ENCODE data around the gene DLGAP1.

DLGAP1 gene

GRCh38 chr18:3885209-3885792 lies 569.8 kb downstream of the DLGAP1 start:
- Mint-ChIP-seq H3K27me3 (no peaks in the 10 kb centered on the region), H3K36me3 (ENCODE audit: low read depth) (peaks cover 6% of the 10 kb centered on the region), H3K27ac (no peak overlapping the region), H3K9me3 (no peaks in the 10 kb centered on the region), H3K4me1 (ENCODE audit: low read depth) (peaks cover 29% of the 10 kb centered on the region), H3K4me3 (no peak overlapping the region)
- intact Hi-C loops (cut with micrococcal nuclease), result no loop called here

DNA sequence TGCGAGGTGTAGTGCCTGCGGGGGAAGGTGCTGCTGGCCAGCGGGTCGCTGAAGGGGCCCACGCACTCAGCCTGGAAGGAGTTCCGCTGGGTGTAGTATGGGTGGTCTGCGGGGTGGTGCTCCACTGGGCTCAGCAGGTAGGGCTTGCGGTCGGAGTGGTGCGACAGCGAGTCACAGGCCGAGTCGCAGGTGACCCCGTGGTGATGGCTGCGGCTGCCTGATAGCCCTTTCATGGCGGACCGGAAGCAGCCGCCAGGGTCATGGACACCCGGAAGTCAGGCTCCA lies 575.3 kb downstream of the DLGAP1 start:
- no peaks in the 10 kb centered on the region for H3K9me3 Mint-ChIP-seq
- H3K27me3 Mint-ChIP-seq, result no peaks in the 10 kb centered on the region
- H3K36me3 Mint-ChIP-seq (ENCODE audit: low read depth), result no peaks in the 10 kb centered on the region
- H3K4me3 Mint-ChIP-seq, result no peak overlapping the region
- H3K27ac Mint-ChIP-seq, result peak overlapping the region; percentile 89
- intact Hi-C loops (cut with micrococcal nuclease), result loop anchor here (10.0 kb wide), 3 partner anchors 205 to 425 kb away; partner anchors contain the start of gene TGIF1
- peaks cover 60% of the 10 kb centered on the region for H3K4me1 Mint-ChIP-seq (ENCODE audit: low read depth)

- H3K9me3 Mint-ChIP-seq, result no peaks in the 10 kb centered on the region
- no peaks in the 10 kb centered on the region for H3K27me3 Mint-ChIP-seq
- H3K4me1 Mint-ChIP-seq (ENCODE audit: low read depth), result peaks cover 64% of the 10 kb centered on the region
- intact Hi-C loops (cut with micrococcal nuclease), result loop anchor here (10.0 kb wide), 3 partner anchors 204 to 424 kb away; partner anchors contain the start of gene TGIF1
- no peak overlapping the region for H3K4me3 Mint-ChIP-seq
- peak overlapping the region; percentile 89 for H3K27ac Mint-ChIP-seq
- no peaks in the 10 kb centered on the region for H3K36me3 Mint-ChIP-seq (ENCODE audit: low read depth)
Observed at GRCh38 chr18:3879114-3879835, 575.8 kb downstream of the DLGAP1 start.

DNA sequence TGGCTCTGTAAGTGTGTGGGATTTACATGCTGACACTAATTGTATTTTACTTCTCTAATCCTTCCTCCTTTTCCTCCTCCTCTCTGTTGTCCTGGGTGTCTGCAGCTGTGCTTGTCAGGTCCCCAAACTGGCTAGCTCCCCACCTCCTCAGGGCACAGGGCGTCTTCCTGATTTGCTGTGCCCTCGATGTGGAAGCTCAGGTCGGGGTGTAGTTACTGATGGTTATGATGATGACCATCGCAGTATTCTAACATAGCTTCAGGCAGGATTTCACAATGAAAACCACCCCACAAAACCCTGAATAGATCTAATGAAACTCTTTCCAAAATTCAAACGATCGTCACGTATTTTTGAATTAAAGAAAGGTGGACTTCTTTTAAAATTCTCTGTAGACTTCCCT lies 576.7 kb downstream of the DLGAP1 start:
- Mint-ChIP-seq H3K36me3 (ENCODE audit: low read depth) (no peaks in the 10 kb centered on the region), H3K27me3 (no peaks in the 10 kb centered on the region), H3K9me3 (no peaks in the 10 kb centered on the region), H3K4me1 (ENCODE audit: low read depth) (peaks cover 73% of the 10 kb centered on the region), H3K4me3 (peak overlapping the region; percentile 73), H3K27ac (peak overlapping the region; percentile 89)
- intact Hi-C loops (cut with micrococcal nuclease), result loop anchor here (10.0 kb wide), 3 partner anchors 204 to 424 kb away; partner anchors contain the start of gene TGIF1

DNA sequence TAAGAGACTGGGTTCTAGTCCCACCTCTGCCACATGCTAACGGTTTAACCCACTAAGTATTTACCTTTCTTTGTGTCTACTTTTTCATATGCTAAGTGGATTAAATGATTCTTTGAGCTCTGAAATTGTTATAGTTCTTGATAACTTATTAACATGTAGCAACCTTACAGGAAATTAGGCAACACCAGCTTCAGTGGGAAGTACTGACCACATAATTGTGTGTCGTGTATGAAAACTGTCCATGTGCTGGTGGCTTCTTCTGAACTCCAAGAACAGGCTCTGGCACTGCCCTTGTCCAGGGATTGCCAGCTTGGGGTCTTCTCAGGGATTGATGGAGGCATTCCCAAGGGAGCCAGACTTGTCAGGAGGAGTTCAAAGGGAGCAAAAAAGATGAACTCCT lies 577.4 kb downstream of the DLGAP1 start:
- H3K27me3 Mint-ChIP-seq, result no peaks in the 10 kb centered on the region
- intact Hi-C loops (cut with micrococcal nuclease), result loop anchor here (10.0 kb wide), 3 partner anchors 203 to 423 kb away; partner anchors contain the start of gene TGIF1
- H3K4me1 Mint-ChIP-seq (ENCODE audit: low read depth), result peaks cover 80% of the 10 kb centered on the region
- H3K4me3 Mint-ChIP-seq, result peak overlapping the region; percentile 73
- H3K9me3 Mint-ChIP-seq, result no peaks in the 10 kb centered on the region
- H3K27ac Mint-ChIP-seq, result peak overlapping the region; percentile 89
- no peaks in the 10 kb centered on the region for H3K36me3 Mint-ChIP-seq (ENCODE audit: low read depth)

- H3K4me1 Mint-ChIP-seq (ENCODE audit: low read depth), result peaks cover 76% of the 10 kb centered on the region
- no peak overlapping the region for H3K4me3 Mint-ChIP-seq
- no peaks in the 10 kb centered on the region for H3K27me3 Mint-ChIP-seq
- peak overlapping the region; percentile 68 for H3K27ac Mint-ChIP-seq
- intact Hi-C loops (cut with micrococcal nuclease), result loop anchor here (10.0 kb wide), 3 partner anchors 201 to 421 kb away; partner anchors contain the start of gene TGIF1
- H3K9me3 Mint-ChIP-seq, result no peaks in the 10 kb centered on the region
- H3K36me3 Mint-ChIP-seq (ENCODE audit: low read depth), result no peaks in the 10 kb centered on the region
Observed at GRCh38 chr18:3875961-3876360, 579.1 kb downstream of the DLGAP1 start.

DNA sequence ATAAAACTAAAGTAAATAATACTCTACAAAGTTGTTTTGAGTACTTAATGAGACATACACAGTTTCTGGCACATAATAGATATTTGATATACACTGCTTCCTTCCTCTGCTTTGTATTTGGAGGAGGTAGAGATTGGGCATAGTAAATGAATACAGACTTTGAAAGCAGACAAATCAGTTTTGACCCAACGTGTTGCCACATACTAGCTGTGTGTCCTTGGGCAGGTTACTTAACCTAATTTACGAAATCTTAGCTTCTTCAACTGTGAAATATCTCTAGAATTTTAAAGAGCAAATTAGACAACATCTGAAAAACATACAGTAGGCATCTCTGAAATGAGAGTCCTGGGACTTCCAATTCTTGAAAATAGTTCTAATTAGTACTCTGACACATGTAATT lies 579.7 kb downstream of the DLGAP1 start:
- Mint-ChIP-seq H3K27ac (no peak overlapping the region), H3K27me3 (no peaks in the 10 kb centered on the region), H3K36me3 (ENCODE audit: low read depth) (no peaks in the 10 kb centered on the region), H3K9me3 (no peaks in the 10 kb centered on the region), H3K4me1 (ENCODE audit: low read depth) (peaks cover 72% of the 10 kb centered on the region), H3K4me3 (no peak overlapping the region)
- intact Hi-C loops (cut with micrococcal nuclease), result loop anchor here (10.0 kb wide), 3 partner anchors 201 to 421 kb away; partner anchors contain the start of gene TGIF1

DNA sequence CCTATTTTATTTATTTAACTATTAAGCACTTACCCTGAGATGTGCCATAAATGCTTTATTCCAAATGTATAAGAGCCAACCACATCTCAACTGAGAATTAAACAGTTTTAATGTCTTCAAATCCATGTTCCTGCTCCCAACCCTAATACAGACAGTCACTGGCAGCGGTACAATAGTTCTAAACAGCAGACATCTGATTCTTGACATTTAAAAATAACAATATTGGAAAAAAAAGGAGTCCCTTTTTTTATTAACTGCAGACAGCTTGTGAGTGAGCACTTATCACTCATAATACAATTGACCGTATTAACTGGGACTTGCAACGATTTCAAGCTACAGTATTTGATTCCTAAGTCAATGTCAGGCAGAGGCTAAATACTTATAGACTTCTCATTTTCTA lies 580.5 kb downstream of the DLGAP1 start:
- Mint-ChIP-seq H3K9me3 (no peaks in the 10 kb centered on the region), H3K36me3 (ENCODE audit: low read depth) (no peaks in the 10 kb centered on the region), H3K4me1 (ENCODE audit: low read depth) (peaks cover 64% of the 10 kb centered on the region), H3K27me3 (no peaks in the 10 kb centered on the region), H3K27ac (peak overlapping the region; percentile 38), H3K4me3 (no peak overlapping the region)
- intact Hi-C loops (cut with micrococcal nuclease), result loop anchor here (5.0 to 10.0 kb wide), 5 partner anchors 123 to 592 kb away; partner anchors contain the start of gene TGIF1

DNA sequence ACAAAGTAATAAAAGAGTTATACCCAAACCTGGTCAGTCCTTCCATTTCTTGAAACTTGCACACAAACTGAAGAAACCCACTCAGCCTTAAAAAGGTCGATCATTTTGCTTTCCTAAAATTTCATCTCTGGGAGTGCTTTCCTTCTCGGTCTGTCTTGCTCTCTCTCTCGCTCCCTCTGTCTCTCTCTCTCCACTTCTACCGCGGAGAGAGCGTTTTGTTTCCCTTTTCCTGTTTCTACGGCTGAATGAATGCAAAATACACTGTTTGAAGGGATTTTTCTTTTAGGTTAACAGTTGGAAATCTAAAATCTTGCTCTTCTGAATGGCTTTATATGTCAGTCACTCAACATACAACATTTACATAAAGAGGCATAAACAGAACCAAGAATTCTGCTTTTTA lies 581.0 kb downstream of the DLGAP1 start:
- Mint-ChIP-seq H3K27ac (peak overlapping the region; percentile 38), H3K36me3 (ENCODE audit: low read depth) (no peaks in the 10 kb centered on the region), H3K27me3 (no peaks in the 10 kb centered on the region), H3K9me3 (no peaks in the 10 kb centered on the region), H3K4me1 (ENCODE audit: low read depth) (peaks cover 60% of the 10 kb centered on the region), H3K4me3 (peak overlapping the region; percentile 35)
- intact Hi-C loops (cut with micrococcal nuclease), result loop anchor here (5.0 to 10.0 kb wide), 5 partner anchors 123 to 592 kb away; partner anchors contain the start of gene TGIF1

- H3K4me1 Mint-ChIP-seq (ENCODE audit: low read depth), result peaks cover 55% of the 10 kb centered on the region
- peak overlapping the region; percentile 38 for H3K27ac Mint-ChIP-seq
- no peaks in the 10 kb centered on the region for H3K27me3 Mint-ChIP-seq
- H3K9me3 Mint-ChIP-seq, result no peaks in the 10 kb centered on the region
- intact Hi-C loops (cut with micrococcal nuclease), result loop anchor here (5.0 to 10.0 kb wide), 5 partner anchors 124 to 591 kb away; partner anchors contain the start of gene TGIF1
- no peak overlapping the region for H3K4me3 Mint-ChIP-seq
- H3K36me3 Mint-ChIP-seq (ENCODE audit: low read depth), result no peaks in the 10 kb centered on the region
Observed at GRCh38 chr18:3873698-3874097, 581.4 kb downstream of the DLGAP1 start.

DNA sequence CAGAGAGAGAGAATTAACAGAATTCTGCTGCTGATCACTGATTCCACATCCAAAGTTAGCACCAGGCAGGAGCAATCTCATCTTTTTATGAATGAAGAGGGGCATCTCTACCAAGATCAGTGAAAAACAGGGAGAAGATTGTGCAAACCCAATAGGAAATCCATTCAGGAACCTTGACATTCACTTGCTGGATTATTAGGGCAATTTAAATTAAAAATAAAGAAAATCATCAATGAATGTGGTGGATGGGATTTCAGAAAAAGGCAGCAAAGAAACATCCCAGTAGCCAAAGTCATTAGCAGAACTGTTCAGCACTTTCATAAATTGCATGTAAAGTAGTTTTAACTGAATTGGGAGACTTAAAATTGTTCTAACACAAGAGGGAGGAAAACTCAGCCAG lies 581.9 kb downstream of the DLGAP1 start:
- Mint-ChIP-seq H3K9me3 (no peaks in the 10 kb centered on the region), H3K27me3 (no peaks in the 10 kb centered on the region), H3K36me3 (ENCODE audit: low read depth) (no peaks in the 10 kb centered on the region), H3K4me1 (ENCODE audit: low read depth) (peaks cover 51% of the 10 kb centered on the region), H3K27ac (peak overlapping the region; percentile 32), H3K4me3 (no peak overlapping the region)
- intact Hi-C loops (cut with micrococcal nuclease), result loop anchor here (5.0 to 10.0 kb wide), 5 partner anchors 124 to 591 kb away; partner anchors contain the start of gene TGIF1

GRCh38 chr18:3872641-3873040 lies 582.5 kb downstream of the DLGAP1 start:
- Mint-ChIP-seq H3K27me3 (no peaks in the 10 kb centered on the region), H3K27ac (peak overlapping the region; percentile 32), H3K4me1 (ENCODE audit: low read depth) (peaks cover 45% of the 10 kb centered on the region), H3K9me3 (no peaks in the 10 kb centered on the region), H3K36me3 (ENCODE audit: low read depth) (no peaks in the 10 kb centered on the region), H3K4me3 (no peak overlapping the region)
- intact Hi-C loops (cut with micrococcal nuclease), result loop anchor here (5.0 to 10.0 kb wide), 5 partner anchors 125 to 590 kb away; partner anchors contain the start of gene TGIF1

GRCh38 chr18:3871687-3872086 lies 583.4 kb downstream of the DLGAP1 start:
- Mint-ChIP-seq H3K4me1 (ENCODE audit: low read depth) (peaks cover 45% of the 10 kb centered on the region), H3K9me3 (no peaks in the 10 kb centered on the region), H3K36me3 (ENCODE audit: low read depth) (no peaks in the 10 kb centered on the region), H3K27ac (no peak overlapping the region), H3K4me3 (no peak overlapping the region), H3K27me3 (no peaks in the 10 kb centered on the region)
- intact Hi-C loops (cut with micrococcal nuclease), result loop anchor here (2.0 to 10.0 kb wide), 6 partner anchors 101 to 589 kb away; partner anchors contain the start of gene TGIF1

GRCh38 chr18:3870914-3871313 lies 584.2 kb downstream of the DLGAP1 start:
- no peaks in the 10 kb centered on the region for H3K27me3 Mint-ChIP-seq
- H3K4me3 Mint-ChIP-seq, result no peak overlapping the region
- H3K4me1 Mint-ChIP-seq (ENCODE audit: low read depth), result peaks cover 37% of the 10 kb centered on the region
- no peak overlapping the region for H3K27ac Mint-ChIP-seq
- no peaks in the 10 kb centered on the region for H3K9me3 Mint-ChIP-seq
- no peaks in the 10 kb centered on the region for H3K36me3 Mint-ChIP-seq (ENCODE audit: low read depth)
- intact Hi-C loops (cut with micrococcal nuclease), result loop anchor here (1.0 to 10.0 kb wide), 7 partner anchors 100 to 589 kb away; partner anchors contain the start of gene TGIF1

Measured in dendritic cell treated with granulocyte-macrophage colony-stimulating factor and Interleukin-4, amounts not matched to agents 40 ng/mL and 50 ng/mL, for 4 days (primary cell).